Stimulated activated CD4-positive, alpha-beta T cell treated with anti-CD3 and anti-CD28 coated beads, TNF-alpha, amount 100 ng/mL, for 24 hours (primary cell): ENCODE data around the gene EP400.
A peak's percentile ranks its signal among the peaks of the same experiment; 100 is the strongest.

Source experiments
- DNase-seq, 3 experiments: peaks; one replicate each; pipeline ENCODE4 v3.0.0-alpha.2; 2020; ENCODE audit warnings: low read depth in 3 of 3

The EP400 gene, protein sequence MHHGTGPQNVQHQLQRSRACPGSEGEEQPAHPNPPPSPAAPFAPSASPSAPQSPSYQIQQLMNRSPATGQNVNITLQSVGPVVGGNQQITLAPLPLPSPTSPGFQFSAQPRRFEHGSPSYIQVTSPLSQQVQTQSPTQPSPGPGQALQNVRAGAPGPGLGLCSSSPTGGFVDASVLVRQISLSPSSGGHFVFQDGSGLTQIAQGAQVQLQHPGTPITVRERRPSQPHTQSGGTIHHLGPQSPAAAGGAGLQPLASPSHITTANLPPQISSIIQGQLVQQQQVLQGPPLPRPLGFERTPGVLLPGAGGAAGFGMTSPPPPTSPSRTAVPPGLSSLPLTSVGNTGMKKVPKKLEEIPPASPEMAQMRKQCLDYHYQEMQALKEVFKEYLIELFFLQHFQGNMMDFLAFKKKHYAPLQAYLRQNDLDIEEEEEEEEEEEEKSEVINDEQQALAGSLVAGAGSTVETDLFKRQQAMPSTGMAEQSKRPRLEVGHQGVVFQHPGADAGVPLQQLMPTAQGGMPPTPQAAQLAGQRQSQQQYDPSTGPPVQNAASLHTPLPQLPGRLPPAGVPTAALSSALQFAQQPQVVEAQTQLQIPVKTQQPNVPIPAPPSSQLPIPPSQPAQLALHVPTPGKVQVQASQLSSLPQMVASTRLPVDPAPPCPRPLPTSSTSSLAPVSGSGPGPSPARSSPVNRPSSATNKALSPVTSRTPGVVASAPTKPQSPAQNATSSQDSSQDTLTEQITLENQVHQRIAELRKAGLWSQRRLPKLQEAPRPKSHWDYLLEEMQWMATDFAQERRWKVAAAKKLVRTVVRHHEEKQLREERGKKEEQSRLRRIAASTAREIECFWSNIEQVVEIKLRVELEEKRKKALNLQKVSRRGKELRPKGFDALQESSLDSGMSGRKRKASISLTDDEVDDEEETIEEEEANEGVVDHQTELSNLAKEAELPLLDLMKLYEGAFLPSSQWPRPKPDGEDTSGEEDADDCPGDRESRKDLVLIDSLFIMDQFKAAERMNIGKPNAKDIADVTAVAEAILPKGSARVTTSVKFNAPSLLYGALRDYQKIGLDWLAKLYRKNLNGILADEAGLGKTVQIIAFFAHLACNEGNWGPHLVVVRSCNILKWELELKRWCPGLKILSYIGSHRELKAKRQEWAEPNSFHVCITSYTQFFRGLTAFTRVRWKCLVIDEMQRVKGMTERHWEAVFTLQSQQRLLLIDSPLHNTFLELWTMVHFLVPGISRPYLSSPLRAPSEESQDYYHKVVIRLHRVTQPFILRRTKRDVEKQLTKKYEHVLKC (N-terminal part only)

GRCh38 chr12:131949431-131950181, at the start of gene EP400:
EP400 (plus strand) TSS chr12:131949942; CDS start chr12:131960620, 10,678 bp downstream.
- DNase-seq = peak; percentile 83 to 96 (median 92)

DNA sequence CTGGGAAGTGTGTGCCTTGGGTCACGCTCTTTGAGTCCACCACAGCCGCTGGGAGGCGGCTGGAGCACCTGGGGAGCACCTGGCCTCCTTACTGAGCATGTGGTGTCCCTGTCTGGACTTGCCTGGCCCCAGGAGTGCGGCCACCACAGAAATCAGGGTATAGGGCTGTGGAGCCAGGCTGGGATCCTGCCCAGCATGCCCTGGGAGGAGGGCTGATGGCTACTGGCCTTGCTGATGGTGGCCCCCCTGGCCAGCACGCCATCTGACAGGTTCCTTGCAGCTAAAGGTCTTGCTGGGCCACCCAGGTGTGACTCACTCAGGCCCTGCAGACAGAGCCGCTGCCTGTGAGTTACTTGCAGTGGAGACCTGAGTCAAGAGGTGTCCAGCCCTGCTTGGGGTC, 49.3 kb upstream of the EP400 start:
- no peak for DNase-seq

GRCh38 chr12:131901431-131902331, 48.1 kb upstream of the EP400 start:
- DNase-seq = no peak

DNA sequence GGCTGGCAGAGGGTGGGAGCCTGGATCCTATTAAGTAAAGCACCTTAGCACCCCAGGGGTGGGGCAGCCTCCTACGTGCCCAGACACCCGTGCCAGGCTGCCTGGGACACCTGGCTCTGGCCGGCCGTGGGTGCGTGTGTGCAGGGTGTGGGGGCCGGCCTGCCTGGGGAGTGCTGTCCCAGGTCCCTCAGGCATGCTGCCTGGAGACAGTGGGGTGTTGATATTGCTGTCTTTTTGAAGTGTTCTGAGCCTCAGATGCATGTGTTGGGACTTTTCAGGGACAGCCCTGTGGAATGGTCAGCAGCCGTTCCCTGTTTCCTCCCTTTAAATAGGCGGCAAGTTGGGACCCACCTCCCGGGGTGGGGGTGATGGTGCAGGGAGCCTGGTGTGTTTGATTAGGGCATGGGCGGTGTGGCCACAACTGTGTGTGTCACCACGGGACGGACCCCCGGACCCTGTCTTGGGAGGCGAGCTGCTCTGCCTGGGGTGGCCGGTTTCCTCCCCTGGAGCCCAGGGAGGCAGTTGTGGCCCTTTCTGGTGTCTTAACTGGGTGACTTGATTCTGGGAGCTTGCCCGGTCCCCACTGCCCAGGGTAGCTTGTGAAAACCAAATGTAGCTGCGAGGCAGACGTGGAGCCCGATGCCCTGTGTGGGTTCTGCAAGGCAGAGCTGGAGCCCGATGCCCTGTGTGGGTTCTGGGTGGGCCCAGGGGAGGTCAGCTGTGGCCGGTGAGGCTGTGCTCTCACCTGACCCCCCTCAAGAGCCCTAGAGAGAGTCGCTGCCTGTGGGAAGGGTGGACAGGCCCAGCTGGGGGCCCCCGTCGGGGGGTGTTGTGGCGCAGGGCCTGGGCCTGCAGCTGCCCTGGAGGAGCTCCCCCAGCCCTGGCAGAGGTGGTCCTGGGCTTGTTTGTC, 47.2 kb upstream of the EP400 start:
- DNase-seq = no peak

DNA sequence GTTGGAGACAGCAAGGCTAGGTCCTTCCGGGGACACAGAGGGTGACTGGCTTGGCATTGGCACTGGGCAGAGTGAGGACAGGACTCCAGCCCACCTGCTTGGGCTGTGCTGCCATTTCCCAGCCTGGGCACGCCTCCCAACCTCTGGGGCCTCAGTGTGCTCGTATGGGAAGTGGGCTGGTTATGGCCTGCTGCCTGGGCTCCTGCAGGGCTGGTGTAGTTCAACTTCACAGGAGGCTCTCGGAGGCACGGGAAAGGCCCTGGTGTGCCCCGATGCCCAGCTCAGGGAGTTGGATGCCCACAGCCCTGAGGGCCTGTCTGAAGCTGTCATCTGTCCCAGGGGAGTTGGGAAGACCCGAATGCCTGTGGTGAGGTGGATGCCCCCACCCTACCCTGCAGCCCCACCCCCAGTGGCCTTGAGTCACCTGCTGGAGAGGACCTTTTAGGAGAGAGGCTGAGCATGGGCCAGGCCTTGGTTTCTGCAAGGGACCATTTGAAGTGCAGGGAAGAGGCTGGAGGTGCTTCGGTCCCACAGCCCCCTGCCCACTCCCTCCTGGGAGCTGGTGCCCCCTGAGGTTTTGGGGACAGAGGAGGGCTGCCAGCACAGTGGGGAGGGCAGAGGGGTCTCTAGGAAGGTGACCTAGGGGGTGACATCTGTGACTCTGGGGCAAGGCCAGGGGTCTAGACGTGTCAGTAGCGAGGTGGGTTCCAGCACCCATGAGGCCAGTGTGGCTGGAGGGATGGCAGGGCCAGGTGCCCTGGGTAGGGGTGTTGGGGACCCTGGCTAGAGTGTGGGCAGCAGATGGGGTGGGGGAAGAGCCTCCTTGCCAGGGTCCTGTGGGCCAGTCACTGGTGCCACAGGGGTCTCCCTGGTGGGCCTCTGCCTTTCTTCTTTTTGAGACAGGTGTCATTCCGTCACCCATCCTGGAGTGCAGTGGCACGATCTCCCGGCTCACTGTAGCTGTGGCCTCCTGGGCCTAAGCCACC, 46.2 kb upstream of the EP400 start:
- DNase-seq = no peak

GRCh38 chr12:131904346-131904745, 45.4 kb upstream of the EP400 start:
- no peak for DNase-seq

DNA sequence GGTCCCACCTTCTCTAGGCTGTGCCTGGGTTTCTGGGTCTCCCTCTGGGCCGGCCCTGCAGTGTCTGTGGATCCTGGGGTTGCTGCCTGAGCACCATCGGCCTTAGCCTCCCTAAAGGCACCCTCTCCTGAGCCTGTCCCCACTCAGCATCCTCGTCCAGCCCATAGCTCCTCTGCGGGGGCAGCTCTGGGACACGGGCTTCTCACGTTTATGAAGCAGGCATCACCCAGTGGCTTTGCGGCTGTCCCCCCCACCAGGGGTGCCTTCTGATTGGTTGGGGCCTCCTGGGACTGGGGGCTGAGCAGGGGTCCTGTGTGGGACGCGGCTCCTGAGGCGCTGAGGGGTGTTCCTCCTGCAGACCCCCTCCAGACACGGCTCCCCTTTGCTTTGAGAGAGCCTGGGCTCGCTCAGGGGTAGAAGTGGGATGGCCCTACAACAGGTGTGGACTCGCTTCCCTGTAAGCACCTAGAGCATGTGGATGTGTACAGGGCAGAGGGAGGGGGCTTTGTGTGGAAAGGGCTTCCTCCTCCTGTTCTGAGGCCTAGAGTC, 44.6 kb upstream of the EP400 start:
- no peak for DNase-seq

- no peak for DNase-seq
Observed at GRCh38 chr12:131905630-131906091, 44.1 kb upstream of the EP400 start.

GRCh38 chr12:131907379-131908091, 42.2 kb upstream of the EP400 start:
- no peak for DNase-seq

DNA sequence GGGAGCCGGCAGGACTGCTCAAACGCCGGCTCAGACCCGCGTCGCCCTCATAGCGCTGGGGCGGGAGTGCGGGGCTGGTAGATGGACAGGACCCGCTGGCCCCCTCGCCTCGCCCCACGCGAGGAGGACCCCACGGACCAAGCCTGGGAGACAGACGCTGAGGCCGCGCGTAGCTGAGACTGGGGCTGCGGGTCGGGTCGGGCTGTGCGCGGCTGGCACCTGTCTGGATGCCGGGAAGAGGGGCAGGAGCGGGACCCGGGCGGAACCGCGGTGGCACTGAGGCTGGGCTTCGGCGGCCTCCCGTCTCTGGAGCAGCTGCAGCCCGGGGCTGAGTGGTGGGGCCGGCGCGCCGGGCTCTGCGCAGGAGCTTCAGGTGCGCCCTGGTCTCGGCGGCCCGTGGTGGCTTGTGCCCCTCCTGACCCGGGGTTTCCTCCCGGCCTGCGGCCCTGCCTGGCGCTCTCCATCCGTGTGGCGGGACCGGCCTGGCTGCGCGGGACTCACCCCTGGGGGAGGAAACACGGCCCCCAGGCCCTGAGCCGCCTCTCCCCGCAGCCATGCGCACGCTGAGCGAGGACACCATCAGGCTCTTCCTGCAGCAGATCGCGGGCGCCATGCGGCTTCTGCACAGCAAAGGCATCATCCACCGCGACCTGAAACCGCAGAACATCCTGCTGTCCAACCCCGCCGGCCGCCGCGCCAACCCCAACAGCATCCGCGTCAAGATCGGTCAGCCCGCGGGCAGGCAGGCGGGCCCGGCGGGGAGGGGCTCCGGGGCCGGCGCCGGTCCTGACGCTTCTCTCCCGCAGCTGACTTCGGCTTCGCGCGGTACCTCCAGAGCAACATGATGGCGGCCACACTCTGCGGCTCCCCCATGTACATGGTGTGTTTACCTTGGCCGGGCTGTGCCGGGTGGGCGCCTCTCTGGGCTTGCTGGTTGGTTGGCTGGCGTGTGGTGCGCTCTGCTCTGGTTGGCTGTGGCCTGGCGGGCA, 41.4 kb upstream of the EP400 start:
- no peak for DNase-seq

- no peak for DNase-seq
Observed at GRCh38 chr12:131909081-131909751, 40.5 kb upstream of the EP400 start.

- DNase-seq = no peak
Observed at GRCh38 chr12:131909752-131910219, 40.0 kb upstream of the EP400 start.

GRCh38 chr12:131910302-131911027, 39.3 kb upstream of the EP400 start:
- no peak for DNase-seq

DNA sequence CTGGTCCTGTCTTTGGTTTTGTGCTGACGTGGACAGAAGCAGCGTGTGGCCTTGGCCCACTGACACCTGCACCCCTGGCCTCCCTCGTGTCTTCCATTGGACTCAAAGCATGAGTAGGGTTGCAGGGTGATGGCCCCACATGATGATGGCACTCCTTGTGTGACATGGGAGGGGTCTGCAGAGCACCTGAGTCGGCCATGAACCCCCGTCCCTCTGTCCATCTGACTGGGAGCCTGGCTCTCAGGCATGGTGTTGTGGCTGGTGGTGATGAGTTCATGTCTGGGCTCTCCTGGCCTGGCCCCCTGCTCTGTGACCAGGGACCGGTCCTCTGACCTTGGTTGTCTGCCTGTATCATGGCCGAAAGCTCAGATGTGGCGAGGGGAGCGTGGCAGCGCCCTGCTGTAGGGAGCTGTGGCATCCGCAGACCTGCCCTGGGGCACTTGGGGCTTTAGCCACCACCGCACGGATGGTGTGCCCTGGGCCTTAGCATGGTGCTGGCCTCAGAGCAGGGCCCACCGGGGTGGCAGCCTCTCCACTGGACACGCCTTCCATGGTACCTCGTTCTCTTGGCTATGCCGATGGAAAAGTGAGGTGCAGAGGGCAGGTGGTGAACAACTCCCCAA, 38.6 kb upstream of the EP400 start:
- DNase-seq = no peak
